K562 (cell line): ENCODE results near the gene PHLDB1.

Experiments
- BRCA1 ChIP-seq, 2 experiments: fragments of 450-650 bp in 1 of 2; sonication (generic) in 1 of 2; formaldehyde crosslinking in 1 of 2; IDR thresholded peaks; 2 replicates each; pipeline versions ENCODE4 v1.5.0 to v1.6.1; 2017 to 2020; ENCODE audit warnings: mild to moderate bottlenecking in 1 of 2, missing genetic modification reagents in 1 of 2
- CREB5 ChIP-seq: fragments of 250-450 bp; sonication (Bioruptor Pico); IDR thresholded peaks from 2 replicates; pipeline ENCODE4 v1.5.0; 2020; ENCODE audit warnings: mild to moderate bottlenecking
- CTCF ChIP-seq, 3 experiments: IDR thresholded peaks in 2 of 3; conservative IDR thresholded peaks in 1 of 3; 2 replicates each; pipeline ENCODE4 v1.5.1; 2011 to 2012; ENCODE audit warnings: low read length in 3 of 3, mild to moderate bottlenecking in 3 of 3, control low read depth in 2 of 3, improper control_type of control experiment in 1 of 3, inconsistent platforms in 1 of 3, low read depth in 1 of 3, mixed read lengths in 1 of 3, moderate library complexity in 1 of 3; ENCODE audit not compliant: insufficient read depth in 2 of 3
- DACH1 ChIP-seq: fragments of 450-650 bp; IDR thresholded peaks from 2 replicates; pipeline ENCODE4 v1.6.1; 2018; ENCODE audit not compliant: partially characterized antibody
- EP300 ChIP-seq: IDR thresholded peaks from 2 replicates; pipeline ENCODE4 v1.6.1; 2012; ENCODE audit warnings: low read length, improper control_type of control experiment
- NR2C2 ChIP-seq, 2 experiments: fragments of 200-800 bp in 1 of 2; sonication (Bioruptor generic) in 1 of 2; sonication (generic) in 1 of 2; formaldehyde crosslinking in 1 of 2; IDR thresholded peaks; 2 replicates each; pipeline versions ENCODE4 v1.6.1 to v1.8.0; 2016 to 2022; ENCODE audit warnings: mild to moderate bottlenecking in 1 of 2, missing compliant biosample characterization in 1 of 2, missing genetic modification characterization in 1 of 2, missing genetic modification reagents in 1 of 2
- NR2F6 ChIP-seq: fragments of 450-650 bp; formaldehyde crosslinking; IDR thresholded peaks from 2 replicates; pipeline ENCODE4 v1.4.0; 2020; ENCODE audit warnings: mild to moderate bottlenecking
- PML ChIP-seq: IDR thresholded peaks from 2 replicates; pipeline ENCODE4 v1.6.1; 2012; ENCODE audit warnings: low read length, inconsistent platforms
- SOX6 ChIP-seq: fragments of 450-650 bp; IDR thresholded peaks from 2 replicates; pipeline ENCODE4 v1.6.1; 2014; ENCODE audit warnings: mild to moderate bottlenecking
- STAT5A ChIP-seq: IDR thresholded peaks from 2 replicates; pipeline ENCODE4 v1.6.1; 2012; ENCODE audit warnings: low read length, inconsistent platforms, borderline replicate concordance
- VEZF1 ChIP-seq: fragments of 200-800 bp; sonication (Bioruptor generic); IDR thresholded peaks from 2 replicates; pipeline ENCODE4 v1.6.1; 2017; ENCODE audit warnings: missing genetic modification characterization, missing compliant biosample characterization
- ZFX ChIP-seq: sonication (generic); formaldehyde crosslinking; IDR thresholded peaks from 2 replicates; pipeline ENCODE4 v1.8.0; 2022; ENCODE audit warnings: mild to moderate bottlenecking, missing genetic modification reagents, moderate library complexity
- ZNF76 ChIP-seq: fragments of 250-450 bp; sonication (Bioruptor Pico); IDR thresholded peaks from 2 replicates; pipeline ENCODE4 v1.4.0; 2020; ENCODE audit warnings: mild to moderate bottlenecking, moderate library complexity, borderline replicate concordance
- ZNF780A ChIP-seq: fragments of 250-450 bp; sonication (Bioruptor Pico); IDR thresholded peaks from 2 replicates; pipeline ENCODE4 v1.5.0; 2021; ENCODE audit warnings: mild to moderate bottlenecking

DNA sequence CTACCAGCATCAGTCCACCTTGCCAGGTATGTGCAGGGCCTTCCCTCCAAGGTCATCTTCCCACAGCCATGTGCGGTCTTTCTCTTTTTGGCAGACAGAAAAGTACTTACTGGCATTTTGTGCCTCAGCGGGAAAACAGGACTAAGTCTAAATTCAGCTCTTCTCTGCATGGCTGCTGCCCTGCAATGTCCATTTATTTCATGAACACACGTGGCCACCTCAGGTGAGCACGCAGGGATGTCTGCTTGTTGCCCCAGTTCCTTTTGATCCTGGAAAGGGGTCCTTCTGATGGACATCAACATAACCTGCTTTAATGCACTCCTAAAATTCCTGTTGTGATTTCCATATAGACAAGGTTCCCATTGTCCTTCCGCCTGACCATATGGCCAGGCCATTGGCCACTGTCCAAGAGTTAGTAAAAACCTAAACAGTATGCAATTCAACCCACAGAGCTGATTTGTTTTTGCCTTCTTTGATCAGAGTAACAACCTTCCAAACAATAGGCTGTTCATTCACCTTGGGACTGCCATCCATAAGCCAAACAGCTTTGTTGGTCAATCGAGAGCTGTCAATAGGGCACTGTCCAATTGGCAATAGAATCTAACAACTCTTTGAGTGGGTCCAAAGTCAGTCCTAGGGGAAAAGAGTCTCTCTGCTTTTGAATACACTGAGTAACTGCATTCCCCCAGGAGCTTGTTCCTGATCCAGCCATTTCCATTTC, 66.1 kb downstream of the PHLDB1 start:
- TF ChIP-seq ZFX (CRISPR knock-in tag) (no peak), STAT5A (no peak), ZNF780A (CRISPR knock-in tag) (no peak), SOX6 (no peak), ZNF76 (no peak), CTCF (IDR thresholded peaks at IDR 0.05 in 2 of 3, conservative IDR thresholded peaks at IDR 0.05 in 1 of 3; ENCODE audit: insufficient read depth in 2 of 3, low read depth in 1 of 3, low read length in 3 of 3) (no peak), DACH1 (no peak), NR2C2 (CRISPR knock-in tag; IDR thresholded peaks at IDR 0.05) (no peak), NR2C2 (tag; IDR thresholded peaks at IDR 0.05) (no peak), VEZF1 (CRISPR knock-in tag) (no peak), NR2F6 (CRISPR knock-in tag) (no peak), EP300 (no peak), BRCA1 (IDR thresholded peaks at IDR 0.05) (no peak), BRCA1 (CRISPR knock-in tag; IDR thresholded peaks at IDR 0.05) (no peak), CREB5 (CRISPR knock-in tag) (no peak), PML (no peak)
